OCI-LY1 (cell line): ENCODE measurements around the gene RNASE2.

Source experiments
- H2AFZ ChIP-seq: fragments of 200-600 bp; sonication (generic), shearing (Covaris generic); 2 replicates; pipeline ENCODE4 v1.6.0; 2014; ENCODE audit warnings: antibody characterized with exemption, mild to moderate bottlenecking, low read length
- H3F3A ChIP-seq: fragments of 200-600 bp; sonication (generic), shearing (Covaris generic); 2 replicates; pipeline ENCODE4 v1.6.0; 2014; ENCODE audit warnings: mild to moderate bottlenecking, antibody characterized with exemption, low read length, moderate library complexity; ENCODE audit not compliant: insufficient read depth
- H3K27ac ChIP-seq: fragments of 200-600 bp; sonication (generic); 2 replicates; pipeline ENCODE4 v1.5.1; 2014; ENCODE audit warnings: low read length, mixed run types, mild to moderate bottlenecking, low read depth; ENCODE audit not compliant: poor library complexity, severe bottlenecking
- H3K27me3 ChIP-seq: fragments of 200-600 bp; sonication (generic); 2 replicates; pipeline ENCODE4 v1.6.0; 2014; ENCODE audit warnings: antibody characterized with exemption, mild to moderate bottlenecking, low read length, moderate library complexity; ENCODE audit not compliant: insufficient read depth
- H3K36me3 ChIP-seq: fragments of 200-600 bp; sonication (generic); 2 replicates; pipeline ENCODE4 v1.6.1; 2014; ENCODE audit warnings: mild to moderate bottlenecking, antibody characterized with exemption, low read length, moderate library complexity, mixed read lengths; ENCODE audit not compliant: insufficient read depth
- H3K4me1 ChIP-seq: fragments of 200-600 bp; sonication (generic); 2 replicates; pipeline ENCODE4 v1.5.1; 2014; ENCODE audit warnings: mild to moderate bottlenecking, low read length, moderate library complexity; ENCODE audit not compliant: insufficient read depth, severe bottlenecking
- H3K4me2 ChIP-seq: fragments of 200-600 bp; sonication (generic), shearing (Covaris generic); 2 replicates; pipeline ENCODE4 v1.6.1; 2014; ENCODE audit warnings: low read length
- H3K4me3 ChIP-seq: fragments of 200-600 bp; sonication (generic); 2 replicates; pipeline ENCODE4 v1.5.1; 2014; ENCODE audit warnings: low read length, low read depth, mild to moderate bottlenecking, mixed read lengths; ENCODE audit not compliant: poor library complexity, severe bottlenecking
- H3K79me2 ChIP-seq: fragments of 200-600 bp; shearing (Covaris generic); 2 replicates; pipeline ENCODE4 v1.6.1; 2016; ENCODE audit warnings: mixed run types, low read length, mixed read lengths; ENCODE audit not compliant: insufficient read depth
- H3K9ac ChIP-seq: fragments of 200-600 bp; sonication (generic), shearing (Covaris generic); 2 replicates; pipeline ENCODE4 v1.6.1; 2014; ENCODE audit warnings: mild to moderate bottlenecking, low read length, mixed read lengths
- H3K9me2 ChIP-seq: fragments of 200-600 bp; sonication (generic), shearing (Covaris generic); 2 replicates; pipeline ENCODE4 v1.6.1; 2014; ENCODE audit warnings: low read depth, mild to moderate bottlenecking, low read length, mixed read lengths
- H3K9me3 ChIP-seq: fragments of 200-600 bp; shearing (Covaris generic); 2 replicates; pipeline ENCODE4 v1.6.1; 2014; ENCODE audit warnings: low read length, mixed read lengths
- H4K20me1 ChIP-seq: fragments of 200-600 bp; sonication (generic), shearing (Covaris generic); 2 replicates; pipeline ENCODE4 v1.6.0; 2016; ENCODE audit warnings: mild to moderate bottlenecking, low read length; ENCODE audit not compliant: insufficient read depth
- CTCF ChIP-seq: fragments of 200-600 bp; sonication (generic), shearing (Covaris generic); IDR thresholded peaks from 2 replicates; pipeline ENCODE4 v1.5.1; 2017; ENCODE audit warnings: mild to moderate bottlenecking, antibody characterized with exemption, low read length, moderate library complexity, mixed read lengths
- EZH2 ChIP-seq: fragments of 200-600 bp; sonication (generic), shearing (Covaris generic); IDR thresholded peaks from 2 replicates; pipeline ENCODE4 v1.8.0; 2017; ENCODE audit warnings: borderline replicate concordance, mixed run types, mild to moderate bottlenecking, antibody characterized with exemption, low read length, moderate library complexity, mixed read lengths

Gene RNASE2

GRCh38 chr14:21003788-21004346 is 48.6 kb downstream of the RNASE2 start:
- Histone ChIP-seq H2AFZ (no peak overlapping the region), H3K36me3 (no peaks in the 10 kb centered on the region), H3K27ac (no peak overlapping the region), H4K20me1 (no peaks in the 10 kb centered on the region), H3K9me2 (no peaks in the 10 kb centered on the region), H3K9me3 (no peaks in the 10 kb centered on the region), H3K27me3 (no peaks in the 10 kb centered on the region), H3K4me3 (no peak overlapping the region), H3K4me1 (no peaks in the 10 kb centered on the region), H3K9ac (no peak overlapping the region), H3F3A (no peaks in the 10 kb centered on the region), H3K4me2 (no peak overlapping the region), H3K79me2 (no peaks in the 10 kb centered on the region)
- TF ChIP-seq EZH2 (no peak), CTCF (no peak)
